Measurements from ENCODE around the gene EYS. TPM values are rescaled to one million over a fixed set of nuclear protein-coding genes. Genes with fewer than 3 reads are reported as not detected.

EYS gene
- total RNA-seq, 1 donor from 2014 or later = not detected

DNA sequence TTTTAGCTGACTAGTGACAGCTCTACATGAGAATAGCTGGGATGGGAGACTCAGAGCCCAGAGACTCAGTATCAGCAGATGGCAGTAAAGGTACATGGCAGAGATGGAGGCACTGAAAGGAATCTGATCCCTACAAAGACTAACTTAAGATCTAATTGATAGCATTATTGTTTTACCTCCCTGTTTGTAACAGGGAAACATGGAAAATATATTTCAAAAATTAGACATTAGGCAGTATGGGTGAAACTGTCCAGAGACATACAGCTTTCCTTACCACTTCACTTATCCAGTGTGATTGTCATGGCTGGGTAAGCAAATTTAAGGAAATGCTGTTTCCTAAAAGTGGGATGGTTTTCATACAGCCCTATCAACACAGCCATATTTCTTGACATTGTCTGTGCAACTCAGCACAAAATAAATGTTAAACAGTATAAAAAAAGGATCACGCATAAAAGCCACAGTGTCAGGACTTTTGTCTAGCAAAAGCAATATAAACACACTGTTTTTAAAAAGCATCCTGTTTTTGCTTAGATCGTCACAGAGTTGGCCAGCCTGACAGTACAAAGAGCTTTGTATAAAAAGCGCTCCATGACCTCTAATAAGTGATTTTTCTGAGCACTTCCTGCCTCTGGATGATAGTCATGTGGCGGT is 1694.5 kb downstream of the EYS start:
- Histone ChIP-seq H3K4me1 (no peaks in the 10 kb centered on the region), H3K36me3 (no peaks in the 10 kb centered on the region), H3K9me3 (no peaks in the 10 kb centered on the region), H3K27me3 (no peaks in the 10 kb centered on the region), H3K27ac (no peak overlapping the region), H3K4me3 (no peak overlapping the region)
- TF ChIP-seq, protein P1, sequence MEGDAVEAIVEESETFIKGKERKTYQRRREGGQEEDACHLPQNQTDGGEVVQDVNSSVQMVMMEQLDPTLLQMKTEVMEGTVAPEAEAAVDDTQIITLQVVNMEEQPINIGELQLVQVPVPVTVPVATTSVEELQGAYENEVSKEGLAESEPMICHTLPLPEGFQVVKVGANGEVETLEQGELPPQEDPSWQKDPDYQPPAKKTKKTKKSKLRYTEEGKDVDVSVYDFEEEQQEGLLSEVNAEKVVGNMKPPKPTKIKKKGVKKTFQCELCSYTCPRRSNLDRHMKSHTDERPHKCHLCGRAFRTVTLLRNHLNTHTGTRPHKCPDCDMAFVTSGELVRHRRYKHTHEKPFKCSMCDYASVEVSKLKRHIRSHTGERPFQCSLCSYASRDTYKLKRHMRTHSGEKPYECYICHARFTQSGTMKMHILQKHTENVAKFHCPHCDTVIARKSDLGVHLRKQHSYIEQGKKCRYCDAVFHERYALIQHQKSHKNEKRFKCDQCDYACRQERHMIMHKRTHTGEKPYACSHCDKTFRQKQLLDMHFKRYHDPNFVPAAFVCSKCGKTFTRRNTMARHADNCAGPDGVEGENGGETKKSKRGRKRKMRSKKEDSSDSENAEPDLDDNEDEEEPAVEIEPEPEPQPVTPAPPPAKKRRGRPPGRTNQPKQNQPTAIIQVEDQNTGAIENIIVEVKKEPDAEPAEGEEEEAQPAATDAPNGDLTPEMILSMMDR (IDR thresholded peaks at IDR 0.05) = no peak
- intact Hi-C loops (cut with DNase I) = no loop called here
- no peak for DNase-seq (ENCODE audit: low spot score in 2 of 2)

DNA sequence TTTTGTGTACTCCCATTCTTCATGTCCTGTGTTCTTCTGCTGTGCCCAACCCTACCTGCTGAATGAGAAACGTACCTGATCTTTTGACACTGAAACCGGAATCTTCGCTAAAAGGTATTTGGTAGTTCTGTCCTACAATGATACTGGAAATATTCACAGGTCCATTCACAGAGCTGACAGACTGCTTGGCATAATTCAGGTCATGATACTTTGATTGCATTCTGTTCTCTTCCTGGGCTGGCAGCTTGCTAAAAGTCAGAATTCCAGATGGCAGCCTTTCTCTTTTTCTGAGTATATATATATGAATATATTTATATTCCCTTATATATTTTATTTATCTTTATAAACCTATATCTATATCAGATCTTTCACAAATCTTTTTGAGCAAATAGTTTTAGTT is 1696.4 kb downstream of the EYS start:
- Histone ChIP-seq H3K27me3 (no peaks in the 10 kb centered on the region), H3K27ac (no peak overlapping the region), H3K9me3 (no peaks in the 10 kb centered on the region), H3K4me1 (no peaks in the 10 kb centered on the region), H3K36me3 (no peaks in the 10 kb centered on the region), H3K4me3 (no peak overlapping the region)
- TF ChIP-seq, protein P1 (IDR thresholded peaks at IDR 0.05) = no peak
- intact Hi-C loops (cut with DNase I) = no loop called here
- DNase-seq (ENCODE audit: low spot score in 2 of 2) = no peak

DNA sequence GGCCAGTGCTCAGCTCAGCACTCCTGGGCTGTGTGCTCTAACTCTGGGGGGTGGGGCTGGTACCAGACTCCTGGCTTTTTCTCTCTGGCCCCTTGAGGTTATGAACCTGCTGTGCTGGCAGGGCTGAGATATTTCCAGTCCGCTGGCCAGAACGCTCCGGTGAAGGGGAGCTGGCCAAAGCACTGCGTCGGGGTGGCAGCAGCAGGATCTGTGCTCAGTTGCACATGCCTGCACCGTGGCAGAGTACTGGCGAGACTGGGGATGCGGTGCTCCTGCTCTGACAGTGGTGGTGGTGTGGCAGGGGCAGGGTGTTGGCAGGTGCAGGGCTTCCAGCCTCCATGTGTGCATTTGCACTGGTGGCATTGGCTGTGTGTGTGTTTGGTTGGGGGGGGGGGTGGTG is 1697.0 kb downstream of the EYS start:
- no peak overlapping the region for H3K4me3 ChIP-seq
- no peaks in the 10 kb centered on the region for H3K27me3 ChIP-seq
- no peaks in the 10 kb centered on the region for H3K9me3 ChIP-seq
- no peak for DNase-seq (ENCODE audit: low spot score in 2 of 2)
- H3K27ac ChIP-seq = no peak overlapping the region
- H3K4me1 ChIP-seq = no peaks in the 10 kb centered on the region
- H3K36me3 ChIP-seq = no peaks in the 10 kb centered on the region
- intact Hi-C loops (cut with DNase I) = no loop called here
- TF ChIP-seq, protein P1 (IDR thresholded peaks at IDR 0.05) = no peak

DNA sequence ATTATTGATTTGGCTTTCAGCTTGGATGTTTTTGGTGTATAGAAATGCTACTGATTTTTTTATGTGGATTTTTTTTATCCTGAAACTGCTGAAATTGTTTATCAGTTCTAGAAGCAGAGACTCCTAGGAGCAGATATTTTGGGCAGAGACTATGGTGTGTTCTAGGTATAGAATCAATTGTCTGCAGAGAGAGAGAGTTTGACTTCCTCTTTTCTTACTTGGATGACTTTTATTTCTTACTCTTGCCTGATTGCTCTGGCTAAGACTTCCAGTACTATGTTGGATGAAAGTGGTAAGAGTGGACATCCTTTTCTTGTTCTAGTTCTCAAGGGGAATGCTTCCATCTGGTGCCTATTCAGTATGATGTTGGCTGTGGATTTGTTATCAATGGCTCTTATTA is 1700.8 kb downstream of the EYS start:
- intact Hi-C loops (cut with DNase I) = no loop called here
- TF ChIP-seq, protein P1 (IDR thresholded peaks at IDR 0.05) = no peak
- Histone ChIP-seq H3K4me1 (no peaks in the 10 kb centered on the region), H3K4me3 (no peak overlapping the region), H3K27me3 (no peaks in the 10 kb centered on the region), H3K9me3 (no peaks in the 10 kb centered on the region), H3K36me3 (no peaks in the 10 kb centered on the region), H3K27ac (no peak overlapping the region)
- no peak for DNase-seq (ENCODE audit: low spot score in 2 of 2)

DNA sequence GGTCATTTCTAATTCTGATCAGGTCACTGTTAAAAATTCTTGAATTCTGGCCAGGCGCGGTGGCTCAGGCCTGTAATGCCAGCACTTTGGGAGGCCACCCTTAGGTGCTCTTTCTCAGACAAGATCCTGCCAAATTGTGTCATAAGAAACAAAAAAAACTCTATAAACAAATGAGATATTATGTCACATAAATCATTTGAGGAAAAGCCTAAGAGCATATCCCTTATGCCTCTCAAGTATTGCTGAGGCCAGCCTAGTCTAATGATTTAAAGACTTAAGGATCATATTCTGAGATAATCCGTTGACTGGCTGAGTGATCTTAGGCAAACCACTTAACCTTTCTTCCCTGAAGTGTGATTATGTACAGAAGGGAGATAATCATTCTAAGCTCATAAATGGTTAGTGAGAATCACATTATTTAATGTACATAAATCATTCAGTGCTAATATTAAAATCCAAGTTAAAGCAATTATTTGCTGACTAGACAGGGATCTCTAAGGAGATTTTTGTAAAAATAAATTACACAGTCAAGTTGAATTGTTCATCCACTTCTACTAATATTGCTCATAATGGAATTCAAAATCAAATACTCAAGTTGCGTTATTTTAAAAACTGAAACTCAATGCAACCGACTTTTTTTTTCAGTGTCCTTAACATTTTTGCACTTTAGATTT is 1706.1 kb downstream of the EYS start:
- Histone ChIP-seq H3K27ac (no peak overlapping the region), H3K9me3 (no peaks in the 10 kb centered on the region), H3K36me3 (no peaks in the 10 kb centered on the region), H3K4me1 (no peaks in the 10 kb centered on the region), H3K27me3 (no peaks in the 10 kb centered on the region), H3K4me3 (no peak overlapping the region)
- no peak for DNase-seq (ENCODE audit: low spot score in 2 of 2)
- intact Hi-C loops (cut with DNase I) = no loop called here
- TF ChIP-seq, protein P1 (IDR thresholded peaks at IDR 0.05) = no peak

Measured in ascending aorta (tissue), 2 donors.